Neural crest cell (in vitro differentiated cells): Measurements from ENCODE around the gene NFIC. TPM values are rescaled to one million over a fixed set of nuclear protein-coding genes. Genes with fewer than 3 reads are reported as not detected.
"Not testable (repeated sequence)": the region's sequence is repeated elsewhere in the genome, so short reads cannot be mapped to it uniquely, and the experiment has no call there.

Experiments
- DNase-seq: peaks from one replicate; pipeline ENCODE4 v3.0.0; 2021; ENCODE audit warnings: low read depth, mixed read lengths, low spot score
- H3K27ac Mint-ChIP-seq: one replicate; pipeline ENCODE4 v1.8.0; 2021; ENCODE audit warnings: mild to moderate bottlenecking, mixed read lengths; ENCODE audit not compliant: unreplicated experiment
- H3K27me3 Mint-ChIP-seq: 2 replicates; pipeline ENCODE4 v1.8.0; 2021; ENCODE audit warnings: low read depth, mild to moderate bottlenecking, mixed read lengths
- H3K36me3 Mint-ChIP-seq: 2 replicates; pipeline ENCODE4 v1.8.0; 2021; ENCODE audit warnings: low read depth, mild to moderate bottlenecking, mixed read lengths
- H3K4me1 Mint-ChIP-seq: 2 replicates; pipeline ENCODE4 v1.8.0; 2021; ENCODE audit warnings: mixed read lengths
- H3K4me3 Mint-ChIP-seq: one replicate; pipeline ENCODE4 v1.8.0; 2021; ENCODE audit warnings: mild to moderate bottlenecking, mixed read lengths
- H3K9me3 Mint-ChIP-seq: 2 replicates; pipeline ENCODE4 v1.8.0; 2021; ENCODE audit warnings: mixed read lengths
- total RNA-seq: library from RNA; stranded (reverse); gene quantifications from 2 replicates; pipeline ENCODE4 v1.2.1, GENCODE V29; 2021
- TF ChIP-seq, protein P1 (sequence below): fragments of 200-600 bp; sonication (generic); conservative IDR thresholded peaks from 2 replicates; pipeline ENCODE4 v1.5.0; 2021; ENCODE audit warnings: antibody characterized with exemption, mild to moderate bottlenecking

NFIC gene
- total RNA-seq, 1 donor from 2014 or later = 4.1 TPM

DNA sequence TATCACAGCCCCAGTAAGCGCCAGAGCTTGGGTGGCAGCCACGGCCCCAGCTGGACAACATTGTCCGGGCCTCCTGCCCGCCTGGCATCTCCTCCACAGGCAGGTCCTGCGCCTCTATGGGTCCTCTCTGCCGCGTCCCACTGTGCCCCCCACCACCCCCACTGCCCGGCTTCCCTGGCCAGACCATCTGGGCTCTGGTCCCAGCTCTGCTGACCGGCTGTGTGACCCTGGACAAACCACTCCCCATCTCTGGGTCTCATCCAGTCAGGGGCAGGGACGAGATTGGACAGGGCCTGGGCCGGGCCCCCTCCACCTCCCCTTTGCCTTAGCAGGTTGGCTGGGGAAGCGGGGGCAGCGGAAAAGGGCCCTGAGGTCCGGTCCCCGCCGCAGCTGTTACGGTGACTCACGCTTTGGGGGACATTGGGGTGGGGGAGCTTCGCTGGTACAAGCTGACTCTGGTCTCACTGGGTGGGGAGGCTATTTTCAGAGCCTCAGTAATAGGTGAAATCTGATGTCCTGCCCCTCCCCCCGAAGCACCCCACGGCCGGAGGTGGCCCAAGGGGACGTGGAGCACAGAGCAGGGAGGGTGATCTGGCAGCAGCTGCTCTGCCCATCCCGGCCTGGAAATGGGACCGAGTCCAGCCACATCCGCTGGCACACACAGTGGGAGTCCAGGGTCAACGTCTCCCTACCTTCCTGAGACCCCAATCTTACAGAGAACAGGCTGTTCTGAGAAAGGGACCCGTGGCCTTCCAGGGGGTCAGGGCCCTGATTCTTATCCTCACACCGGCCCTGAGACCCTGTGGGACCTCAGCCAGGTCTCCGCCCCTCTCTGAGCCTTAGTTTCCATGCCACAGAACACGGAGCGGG is 9.1 kb downstream of the NFIC start:
- Mint-ChIP-seq H3K9me3 (no peaks in the 10 kb centered on the region), H3K4me1 (no peaks in the 10 kb centered on the region), H3K36me3 (no peaks in the 10 kb centered on the region), H3K27me3 (peaks cover 47% of the 10 kb centered on the region), H3K27ac (no peak overlapping the region), H3K4me3 (no peak overlapping the region)
- no peak for DNase-seq
- TF ChIP-seq, protein P1, sequence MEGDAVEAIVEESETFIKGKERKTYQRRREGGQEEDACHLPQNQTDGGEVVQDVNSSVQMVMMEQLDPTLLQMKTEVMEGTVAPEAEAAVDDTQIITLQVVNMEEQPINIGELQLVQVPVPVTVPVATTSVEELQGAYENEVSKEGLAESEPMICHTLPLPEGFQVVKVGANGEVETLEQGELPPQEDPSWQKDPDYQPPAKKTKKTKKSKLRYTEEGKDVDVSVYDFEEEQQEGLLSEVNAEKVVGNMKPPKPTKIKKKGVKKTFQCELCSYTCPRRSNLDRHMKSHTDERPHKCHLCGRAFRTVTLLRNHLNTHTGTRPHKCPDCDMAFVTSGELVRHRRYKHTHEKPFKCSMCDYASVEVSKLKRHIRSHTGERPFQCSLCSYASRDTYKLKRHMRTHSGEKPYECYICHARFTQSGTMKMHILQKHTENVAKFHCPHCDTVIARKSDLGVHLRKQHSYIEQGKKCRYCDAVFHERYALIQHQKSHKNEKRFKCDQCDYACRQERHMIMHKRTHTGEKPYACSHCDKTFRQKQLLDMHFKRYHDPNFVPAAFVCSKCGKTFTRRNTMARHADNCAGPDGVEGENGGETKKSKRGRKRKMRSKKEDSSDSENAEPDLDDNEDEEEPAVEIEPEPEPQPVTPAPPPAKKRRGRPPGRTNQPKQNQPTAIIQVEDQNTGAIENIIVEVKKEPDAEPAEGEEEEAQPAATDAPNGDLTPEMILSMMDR = no peak

DNA sequence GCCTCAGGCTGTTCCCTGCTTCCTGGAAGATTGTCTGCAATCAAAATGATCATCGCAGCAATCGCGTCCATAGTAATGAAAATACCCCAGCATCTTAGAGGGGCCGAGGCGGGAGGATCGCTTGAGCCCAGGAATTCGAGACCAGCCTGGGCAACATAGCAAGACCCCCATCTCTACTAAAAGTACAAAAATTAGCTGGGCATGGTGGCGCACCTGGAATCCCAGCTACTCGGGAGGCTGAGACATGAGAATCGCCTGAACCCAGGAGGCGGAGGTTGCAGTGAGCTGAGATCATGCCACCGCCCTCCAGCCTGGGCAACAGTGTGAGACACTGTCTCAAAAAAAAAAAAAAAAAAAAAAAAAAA is 9.7 kb downstream of the NFIC start:
- peaks cover 41% of the 10 kb centered on the region for H3K27me3 Mint-ChIP-seq
- not testable (repeated sequence) for H3K27ac Mint-ChIP-seq, H3K4me3 Mint-ChIP-seq, H3K4me1 Mint-ChIP-seq, DNase-seq, H3K9me3 Mint-ChIP-seq, H3K36me3 Mint-ChIP-seq

DNA sequence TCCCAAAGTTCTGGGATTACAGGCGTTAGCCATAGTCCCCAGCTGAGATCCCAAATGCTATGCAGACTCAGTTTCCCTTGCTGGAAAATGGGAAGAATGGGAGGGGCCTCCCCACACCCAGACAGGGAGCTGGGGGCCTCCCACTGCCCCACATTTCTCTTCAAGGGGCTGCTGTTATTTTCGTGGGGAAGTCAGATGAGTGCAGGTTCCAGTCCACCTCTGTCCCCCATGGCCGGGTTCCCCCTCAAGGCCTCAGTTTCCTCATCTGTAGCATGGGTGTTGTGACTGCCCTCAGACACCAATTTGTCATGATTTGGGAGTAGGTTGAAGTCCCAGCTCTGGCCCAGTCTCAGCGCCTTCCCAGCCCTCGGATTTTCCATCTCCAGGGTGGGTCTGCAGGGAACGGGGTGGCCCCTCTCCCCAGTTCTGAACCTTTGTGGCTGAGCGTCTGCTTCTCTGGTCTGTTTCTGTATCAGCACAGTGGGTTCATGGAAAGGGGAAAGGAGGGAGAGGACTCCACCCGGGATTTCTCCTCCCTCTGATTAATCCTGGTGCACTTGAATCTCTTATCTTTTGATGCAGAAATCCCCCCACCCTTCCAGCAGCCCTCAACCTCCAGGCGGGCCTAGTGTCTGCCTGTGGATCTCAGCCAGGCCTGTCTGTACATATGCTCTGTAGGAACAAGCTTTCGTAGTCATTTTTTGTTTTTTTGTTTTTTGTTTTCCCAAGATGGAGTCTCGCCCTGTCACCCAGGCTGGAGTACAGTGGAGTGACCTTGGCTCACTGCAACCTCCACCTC is 12.2 kb downstream of the NFIC start:
- H3K27me3 Mint-ChIP-seq = peaks cover 23% of the 10 kb centered on the region
- H3K36me3 Mint-ChIP-seq = no peaks in the 10 kb centered on the region
- no peak for DNase-seq
- H3K4me1 Mint-ChIP-seq = no peaks in the 10 kb centered on the region
- TF ChIP-seq, protein P1 = no peak
- H3K27ac Mint-ChIP-seq = no peak overlapping the region
- H3K4me3 Mint-ChIP-seq = no peak overlapping the region
- H3K9me3 Mint-ChIP-seq = no peaks in the 10 kb centered on the region

DNA sequence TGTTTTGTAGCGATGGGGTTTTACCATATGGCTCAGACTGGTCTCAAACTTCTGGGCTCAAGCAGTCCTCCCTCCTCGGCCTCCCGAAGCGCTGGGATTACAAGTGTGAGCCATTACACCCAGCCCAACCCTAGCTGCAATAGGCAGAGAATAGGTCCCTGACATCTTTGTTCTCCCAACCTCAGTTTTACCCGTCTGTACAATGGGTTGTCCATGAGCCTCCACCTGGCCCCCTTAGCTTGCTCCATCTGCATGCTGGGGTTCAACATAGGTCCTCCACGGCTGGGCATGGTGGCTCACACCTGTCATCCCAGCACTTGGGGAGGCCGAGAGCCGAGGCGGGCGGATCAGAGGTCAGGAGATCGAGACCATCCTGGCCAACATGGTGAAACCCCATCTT is 14.4 kb downstream of the NFIC start:
- DNase-seq = no peak
- H3K4me3 Mint-ChIP-seq = no peak overlapping the region
- TF ChIP-seq, protein P1 = no peak
- no peak overlapping the region for H3K27ac Mint-ChIP-seq
- H3K9me3 Mint-ChIP-seq = no peaks in the 10 kb centered on the region
- no peaks in the 10 kb centered on the region for H3K4me1 Mint-ChIP-seq
- H3K27me3 Mint-ChIP-seq = peaks cover 7% of the 10 kb centered on the region
- H3K36me3 Mint-ChIP-seq = no peaks in the 10 kb centered on the region

GRCh38 chr19:3381701-3382372 is 15.5 kb downstream of the NFIC start:
- Mint-ChIP-seq H3K36me3 (no peaks in the 10 kb centered on the region), H3K27ac (no peak overlapping the region), H3K9me3 (no peaks in the 10 kb centered on the region), H3K4me3 (no peak overlapping the region), H3K4me1 (no peaks in the 10 kb centered on the region), H3K27me3 (peaks cover 7% of the 10 kb centered on the region)
- TF ChIP-seq, protein P1 = no peak
- no peak for DNase-seq
